Fibroblast of lung (primary cell): Measurements from ENCODE around the gene RACK1. TPM values are rescaled to one million over a fixed set of nuclear protein-coding genes. Genes with fewer than 3 reads are reported as not detected.

Experiments used
- DNase-seq, 2 donors: peaks; one replicate each; pipeline versions ENCODE4 v3.0.0 to v3.0.0-alpha.2; 2010; ENCODE audit warnings: low read depth in 2 of 2
- H2AFZ ChIP-seq: 2 replicates; pipeline ENCODE4 v1.5.1; 2012; ENCODE audit warnings: low read length, control low read depth, inconsistent platforms
- H3K27ac ChIP-seq: 2 replicates; pipeline ENCODE4 v1.5.1; 2011; ENCODE audit warnings: low read length, control low read depth; ENCODE audit not compliant: insufficient read depth
- H3K27me3 ChIP-seq: 2 replicates; pipeline ENCODE4 v1.5.1; 2011; ENCODE audit warnings: mild to moderate bottlenecking, low read length; ENCODE audit not compliant: control insufficient read depth, insufficient read depth
- H3K36me3 ChIP-seq: 2 replicates; pipeline ENCODE4 v1.5.1; 2011; ENCODE audit warnings: low read length; ENCODE audit not compliant: control insufficient read depth, insufficient read depth
- H3K4me1 ChIP-seq: 2 replicates; pipeline ENCODE4 v1.5.1; 2011; ENCODE audit warnings: low read length; ENCODE audit not compliant: control insufficient read depth, insufficient read depth; ENCODE audit errors: extremely low read depth
- H3K4me2 ChIP-seq: 2 replicates; pipeline ENCODE4 v1.5.1; 2011; ENCODE audit warnings: low read length, control low read depth; ENCODE audit not compliant: insufficient read depth; ENCODE audit errors: extremely low read depth
- H3K4me3 ChIP-seq, 4 experiments: fragments of 200-600 bp in 1 of 4; sonication (generic) in 1 of 4; replicated peaks in 1 of 4; 2 replicates each; pipeline ENCODE4 v1.5.1; 2011 to 2016; ENCODE audit warnings: low read length in 4 of 4, low read depth in 3 of 4, mild to moderate bottlenecking in 3 of 4, control low read depth in 2 of 4, inconsistent platforms in 1 of 4, mixed read lengths in 1 of 4; ENCODE audit not compliant: insufficient read depth in 1 of 4; ENCODE audit errors: control extremely low read depth in 1 of 4
- H3K79me2 ChIP-seq: 2 replicates; pipeline ENCODE4 v1.5.1; 2012; ENCODE audit warnings: mild to moderate bottlenecking, low read length, inconsistent platforms; ENCODE audit not compliant: control insufficient read depth, insufficient read depth
- H3K9ac ChIP-seq: 2 replicates; pipeline ENCODE4 v1.5.1; 2011; ENCODE audit warnings: mild to moderate bottlenecking, low read length, control low read depth; ENCODE audit not compliant: insufficient read depth
- H3K9me3 ChIP-seq: 2 replicates; pipeline ENCODE4 v1.5.1; 2012; ENCODE audit warnings: low read depth, low read length; ENCODE audit not compliant: control insufficient read depth, insufficient read depth
- H4K20me1 ChIP-seq: 2 replicates; pipeline ENCODE4 v1.5.1; 2011; ENCODE audit warnings: low read length; ENCODE audit not compliant: control insufficient read depth, insufficient read depth; ENCODE audit errors: extremely low read depth
- EZH2 ChIP-seq: IDR thresholded peaks from 2 replicates; pipeline ENCODE4 v1.5.1; 2012; ENCODE audit warnings: low read length, control low read depth, mild to moderate bottlenecking; ENCODE audit errors: missing control alignments
- polyA plus RNA-seq, 2 donors: library from polyadenylated mRNA; depleted of rRNA in 1 of 2; stranded (reverse) in 1 of 2; unstranded in 1 of 2; fragments of >200 nt; gene quantifications; 2 replicates each; pipeline ENCODE4 v1.2.1, GENCODE V29; 2011 to 2012; ENCODE audit warnings: missing spikeins in 1 of 2
- total RNA-seq: library from RNA; depleted of rRNA; stranded (reverse); fragments of >200 nt; gene quantifications from 2 replicates; pipeline ENCODE4 v1.2.1, GENCODE V29; 2014
- TF ChIP-seq, protein P1 (sequence below), 2 donors: IDR thresholded peaks in 1 of 2; conservative IDR thresholded peaks in 1 of 2; 1 replicate in 1 of 2; 2 replicates in 1 of 2; pipeline ENCODE4 v1.5.1; 2011 to 2012; ENCODE audit warnings: low read length in 2 of 2, control low read depth in 1 of 2, inconsistent platforms in 1 of 2, low read depth in 1 of 2, mild to moderate bottlenecking in 1 of 2

RACK1 gene
- total and polyA plus RNA-seq, 2 donors (not counting 1 experiment from before 2014, with no cell fraction given) = 3,014 to 4,649 TPM

DNA sequence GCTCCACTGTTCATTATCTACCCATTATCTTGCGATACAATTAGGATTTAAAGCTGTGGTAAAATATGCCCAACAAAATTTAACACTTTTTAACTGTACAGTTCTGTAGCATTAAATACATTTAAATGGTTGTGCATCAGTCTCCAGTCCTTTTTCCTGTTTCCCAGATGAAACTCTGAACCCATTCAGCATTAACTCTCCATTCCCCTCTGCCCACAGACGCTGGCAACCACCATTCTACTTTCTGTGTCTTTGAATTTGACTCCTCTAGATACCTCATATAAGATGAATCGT is 35.8 kb downstream of the RACK1 start:
- Histone ChIP-seq H3K9me3 (no peaks in the 10 kb centered on the region), H3K27me3 (no peaks in the 10 kb centered on the region), H3K4me2 (no peak overlapping the region), H3K9ac (no peak overlapping the region), H3K4me1 (peaks cover 8% of the 10 kb centered on the region), H4K20me1 (no peaks in the 10 kb centered on the region), H3K36me3 (no peaks in the 10 kb centered on the region), H2AFZ (no peak overlapping the region), H3K27ac (no peak overlapping the region), H3K4me3 (peak overlapping the region in 2 of 4 experiments; percentile 68 to 78), H3K79me2 (no peaks in the 10 kb centered on the region)
- DNase-seq = no peak
- TF ChIP-seq EZH2 = no peak
- TF ChIP-seq, protein P1, sequence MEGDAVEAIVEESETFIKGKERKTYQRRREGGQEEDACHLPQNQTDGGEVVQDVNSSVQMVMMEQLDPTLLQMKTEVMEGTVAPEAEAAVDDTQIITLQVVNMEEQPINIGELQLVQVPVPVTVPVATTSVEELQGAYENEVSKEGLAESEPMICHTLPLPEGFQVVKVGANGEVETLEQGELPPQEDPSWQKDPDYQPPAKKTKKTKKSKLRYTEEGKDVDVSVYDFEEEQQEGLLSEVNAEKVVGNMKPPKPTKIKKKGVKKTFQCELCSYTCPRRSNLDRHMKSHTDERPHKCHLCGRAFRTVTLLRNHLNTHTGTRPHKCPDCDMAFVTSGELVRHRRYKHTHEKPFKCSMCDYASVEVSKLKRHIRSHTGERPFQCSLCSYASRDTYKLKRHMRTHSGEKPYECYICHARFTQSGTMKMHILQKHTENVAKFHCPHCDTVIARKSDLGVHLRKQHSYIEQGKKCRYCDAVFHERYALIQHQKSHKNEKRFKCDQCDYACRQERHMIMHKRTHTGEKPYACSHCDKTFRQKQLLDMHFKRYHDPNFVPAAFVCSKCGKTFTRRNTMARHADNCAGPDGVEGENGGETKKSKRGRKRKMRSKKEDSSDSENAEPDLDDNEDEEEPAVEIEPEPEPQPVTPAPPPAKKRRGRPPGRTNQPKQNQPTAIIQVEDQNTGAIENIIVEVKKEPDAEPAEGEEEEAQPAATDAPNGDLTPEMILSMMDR (conservative IDR thresholded peaks at IDR 0.05 in 1 of 2, IDR thresholded peaks at IDR 0.05 in 1 of 2; ENCODE audit: low read depth in 1 of 2, low read length in 2 of 2) = no peak

- DNase-seq = peak; percentile 91 to 94
- no peaks in the 10 kb centered on the region for H3K9me3 ChIP-seq
- H4K20me1 ChIP-seq = no peaks in the 10 kb centered on the region
- peak overlapping the region; percentile 85 for H3K4me2 ChIP-seq
- peak overlapping the region; percentile 26 for H3K9ac ChIP-seq
- no peak for TF ChIP-seq EZH2
- TF ChIP-seq, protein P1 (conservative IDR thresholded peaks at IDR 0.05 in 1 of 2, IDR thresholded peaks at IDR 0.05 in 1 of 2; ENCODE audit: low read depth in 1 of 2, low read length in 2 of 2) = no peak
- peaks cover 8% of the 10 kb centered on the region for H3K4me1 ChIP-seq
- peak overlapping the region; percentile 84 for H3K27ac ChIP-seq
- no peaks in the 10 kb centered on the region for H3K27me3 ChIP-seq
- H3K4me3 ChIP-seq = peak overlapping the region; percentile 65 to 78 (median 68)
- H3K36me3 ChIP-seq = no peaks in the 10 kb centered on the region
- H3K79me2 ChIP-seq = no peaks in the 10 kb centered on the region
- peak overlapping the region; percentile 71 for H2AFZ ChIP-seq
These were observed 36.3 kb downstream of the RACK1 start for GRCh38 chr5:181207214-181207959.

GRCh38 chr5:181205761-181206649 is 37.7 kb downstream of the RACK1 start:
- DNase-seq = peak; percentile 31 to 39

More at GRCh38 chr5:181205761-181206649, 37.7 kb downstream of the RACK1 start:
- TF ChIP-seq, protein P1 (conservative IDR thresholded peaks at IDR 0.05 in 1 of 2, IDR thresholded peaks at IDR 0.05 in 1 of 2; ENCODE audit: low read depth in 1 of 2, low read length in 2 of 2) = no peak
- TF ChIP-seq EZH2 = no peak
- no peak overlapping the region for H3K9ac ChIP-seq
- peak overlapping the region; percentile 81 for H3K4me2 ChIP-seq
- H4K20me1 ChIP-seq = no peaks in the 10 kb centered on the region
- peak overlapping the region; percentile 9 to 62 (median 28) for H3K4me3 ChIP-seq
- H3K4me1 ChIP-seq = peaks cover 8% of the 10 kb centered on the region
- no peaks in the 10 kb centered on the region for H3K36me3 ChIP-seq
- H3K27ac ChIP-seq = no peak overlapping the region
- peak overlapping the region; percentile 31 for H2AFZ ChIP-seq
- no peaks in the 10 kb centered on the region for H3K27me3 ChIP-seq
- no peaks in the 10 kb centered on the region for H3K79me2 ChIP-seq
- no peaks in the 10 kb centered on the region for H3K9me3 ChIP-seq
